GM19239 (cell line): ENCODE measurements around the gene PTPN7.
"Not testable (repeated sequence)": the region's sequence is repeated elsewhere in the genome, so short reads cannot be mapped to it uniquely, and the experiment has no call there.

ENCODE experiments used
- DNase-seq: peaks from one replicate; pipeline ENCODE4 v3.0.0; 2011; ENCODE audit warnings: low spot score; ENCODE audit not compliant: insufficient read length
- FAIRE-seq: peaks from 2 replicates; lab custom pipeline; 2011; peaks lifted over from hg19 to GRCh38; lab: Jason Lieb, UNC

Gene PTPN7

GRCh38 chr1:202168861-202169260 is 8.5 kb upstream of the PTPN7 start:
- FAIRE-seq, result no peak
- no peak for DNase-seq

GRCh38 chr1:202167708-202168415 is 7.5 kb upstream of the PTPN7 start:
- DNase-seq (no peak), FAIRE-seq (no peak)

- DNase-seq, FAIRE-seq: not testable (repeated sequence)
Measured at GRCh38 chr1:202167054-202167453, 6.7 kb upstream of the PTPN7 start.

GRCh38 chr1:202165942-202166843 is 5.8 kb upstream of the PTPN7 start:
- FAIRE-seq (no peak), DNase-seq (no peak)

- DNase-seq (no peak), FAIRE-seq (no peak)
Measured at GRCh38 chr1:202165267-202165941, 5.0 kb upstream of the PTPN7 start.

GRCh38 chr1:202164271-202165037 is 4.1 kb upstream of the PTPN7 start:
- FAIRE-seq (peak; percentile 90), DNase-seq (peak; percentile 45)

- DNase-seq (no peak), FAIRE-seq (no peak)
Measured at GRCh38 chr1:202163281-202164270, 3.2 kb upstream of the PTPN7 start.

GRCh38 chr1:202162418-202163280 is 2.2 kb upstream of the PTPN7 start:
- DNase-seq (no peak), FAIRE-seq (no peak)

GRCh38 chr1:202162047-202162417 is 1.6 kb upstream of the PTPN7 start:
- FAIRE-seq (peak; percentile 45), DNase-seq (no peak)

- DNase-seq (no peak), FAIRE-seq (no peak)
Measured at GRCh38 chr1:202161151-202162046, 997 bp upstream of the PTPN7 start.

- FAIRE-seq, result peak; percentile 92
- DNase-seq, result peak; percentile 45
Measured at GRCh38 chr1:202159534-202160371, 649 bp downstream of the PTPN7 start.

GRCh38 chr1:202158810-202159533 is 1.4 kb downstream of the PTPN7 start:
- FAIRE-seq (no peak), DNase-seq (no peak)

- no peak for DNase-seq
- no peak for FAIRE-seq
Measured at GRCh38 chr1:202157945-202158344, 2.5 kb downstream of the PTPN7 start.

GRCh38 chr1:202156590-202156989 is 3.8 kb downstream of the PTPN7 start:
- DNase-seq (no peak), FAIRE-seq (no peak)

- FAIRE-seq (no peak), DNase-seq (no peak)
Measured at GRCh38 chr1:202155478-202156021, 4.9 kb downstream of the PTPN7 start.
